Bone marrow (tissue), 2 donors: Measurements from ENCODE around the gene IQSEC1.
A peak's percentile ranks its signal among the peaks of the same experiment; 100 is the strongest.
"Not testable (repeated sequence)": the region's sequence is repeated elsewhere in the genome, so short reads cannot be mapped to it uniquely, and the experiment has no call there.

Experiments used
- DNase-seq, 2 donors: peaks; one replicate each; lab custom pipeline; 2025; lab: John Stamatoyannopoulos, UW

Gene IQSEC1

DNA sequence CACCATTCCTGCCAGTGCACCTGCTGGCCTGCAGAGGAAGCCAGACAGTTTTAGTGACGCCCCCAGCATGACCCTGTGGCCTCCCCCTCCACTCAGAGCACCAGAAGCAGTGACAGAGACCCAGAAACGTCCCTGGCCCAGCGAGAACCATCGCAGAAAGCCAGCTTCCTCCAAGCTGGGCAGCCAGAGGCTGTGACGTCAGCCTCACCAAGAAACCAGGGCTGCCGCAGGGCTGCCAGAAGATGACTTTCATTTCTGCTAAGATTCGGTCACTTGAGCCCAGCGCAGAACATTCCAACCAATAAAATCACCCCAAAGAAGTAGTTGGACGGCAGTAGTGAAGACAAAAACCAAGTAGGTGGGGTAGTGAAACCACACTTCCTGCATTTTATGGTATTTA lies 202.3 kb downstream of the IQSEC1 start:
- DNase-seq: peak in 1 of 2 donors; percentile 11

DNA sequence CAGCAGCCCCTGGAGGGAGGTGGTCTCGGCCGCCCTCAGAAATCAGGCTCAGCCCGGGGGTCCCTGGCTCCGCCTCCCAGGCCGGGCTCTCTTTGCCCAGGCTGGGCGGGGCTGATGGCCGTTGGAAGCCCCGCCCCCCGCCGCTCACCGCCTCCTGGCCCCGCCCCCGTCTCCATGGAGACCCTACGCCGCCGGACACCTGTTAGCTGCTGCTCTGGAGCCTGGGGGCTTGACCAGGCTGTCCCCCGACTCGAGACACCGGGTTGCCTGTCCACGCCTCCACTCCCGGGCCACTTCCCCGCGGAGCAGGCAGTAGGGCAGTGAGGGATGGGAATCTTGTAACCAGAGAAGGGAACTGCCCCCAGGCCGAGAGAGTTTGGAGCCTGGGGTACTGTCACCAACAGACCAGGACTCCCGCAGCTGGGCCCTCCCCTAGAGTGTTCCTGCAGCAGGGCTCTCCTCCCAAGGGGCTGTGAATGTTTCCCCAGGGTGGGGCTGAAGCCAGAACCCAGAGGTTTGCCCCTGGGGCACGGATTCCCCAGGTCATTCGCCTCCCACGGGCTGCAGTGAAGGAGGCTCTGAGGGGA lies 204.1 kb downstream of the IQSEC1 start:
- DNase-seq: no peak

DNA sequence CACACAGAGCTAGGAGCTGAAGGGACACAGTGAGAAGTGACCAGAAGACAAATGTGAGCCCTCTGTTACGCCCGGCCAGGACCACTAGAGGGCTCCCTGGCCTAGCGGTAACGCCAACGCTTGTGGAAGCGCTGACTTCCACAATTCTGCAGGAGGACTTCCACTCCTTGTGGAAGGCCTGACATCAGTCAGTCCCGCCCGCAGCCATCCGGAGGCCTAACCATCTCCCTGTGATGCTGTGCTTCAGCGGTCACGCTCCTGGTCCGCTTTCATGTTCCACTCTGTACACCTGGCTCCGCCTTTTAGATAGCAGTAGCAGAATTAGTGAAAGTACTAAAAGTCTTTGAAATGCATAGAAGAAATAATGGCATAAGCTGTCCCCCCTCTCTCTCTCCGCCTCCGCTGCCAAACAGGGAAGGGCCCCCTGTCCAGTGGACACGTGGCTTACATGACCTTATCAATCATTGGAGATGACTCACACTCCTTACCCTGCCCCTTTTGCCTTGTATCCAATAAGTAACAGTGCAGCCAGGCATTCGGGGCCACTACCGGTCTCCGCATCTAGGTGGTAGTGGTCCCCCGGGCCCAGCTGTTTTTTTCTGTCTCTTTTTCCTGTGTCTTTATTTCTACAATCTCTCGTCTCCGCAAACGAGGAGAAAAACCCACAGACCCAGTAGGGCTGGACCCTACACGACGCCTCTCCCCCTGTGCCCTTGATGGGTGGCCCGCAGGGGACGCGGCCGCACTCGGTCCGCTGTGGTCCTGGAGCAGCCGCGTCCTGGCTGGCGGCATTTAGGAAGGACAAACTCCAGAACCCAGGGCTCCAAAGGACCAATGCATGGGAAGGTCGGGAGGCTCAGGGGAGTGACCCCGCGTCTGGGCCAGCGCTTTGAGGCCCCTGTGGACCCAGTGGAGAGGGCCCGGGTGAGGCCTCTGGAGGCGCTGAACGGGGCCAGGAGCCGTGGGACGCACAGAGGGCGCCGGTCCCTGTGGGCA lies 204.9 kb downstream of the IQSEC1 start:
- DNase-seq: peak; percentile 42 to 45

DNA sequence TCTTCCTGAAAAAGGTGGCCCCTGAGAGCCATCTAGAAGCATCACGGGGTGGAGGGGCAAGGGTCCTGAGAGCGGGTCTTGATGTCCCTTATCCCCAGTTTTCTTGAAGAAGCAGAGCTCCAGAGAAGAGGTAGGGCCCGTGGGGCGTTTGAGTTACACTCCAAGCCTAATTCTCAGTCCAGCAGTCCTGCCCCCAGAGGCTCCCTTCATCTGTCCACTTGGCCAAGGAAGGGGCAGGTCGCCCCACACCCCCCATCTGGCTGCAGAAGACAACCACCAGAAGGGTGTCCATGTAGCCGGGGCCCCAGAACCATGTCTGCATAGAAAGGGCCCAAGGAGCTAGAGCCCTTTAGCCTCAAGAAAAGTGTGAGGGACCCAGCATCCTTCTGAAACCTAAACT lies 206.4 kb downstream of the IQSEC1 start:
- no peak for DNase-seq

DNA sequence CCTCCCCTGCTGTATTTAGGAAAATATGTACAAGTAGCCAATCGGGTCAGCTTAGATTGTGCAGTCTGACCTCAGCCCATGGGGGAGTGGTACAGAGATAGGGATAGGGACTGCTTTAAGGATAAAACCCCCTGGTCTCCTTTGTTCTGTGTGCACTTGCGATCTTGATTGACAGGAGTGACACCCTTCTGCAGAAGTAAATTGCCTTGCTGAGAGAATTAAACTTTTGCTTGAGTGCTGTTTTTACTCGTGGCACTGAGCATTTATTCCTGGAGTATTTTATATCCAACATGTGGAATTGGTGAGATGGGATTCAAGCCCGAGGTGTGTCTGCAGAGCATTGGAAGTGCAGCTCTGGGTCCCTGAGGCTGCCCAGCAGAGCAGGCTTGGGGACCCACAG lies 208.0 kb downstream of the IQSEC1 start:
- DNase-seq: no peak

DNA sequence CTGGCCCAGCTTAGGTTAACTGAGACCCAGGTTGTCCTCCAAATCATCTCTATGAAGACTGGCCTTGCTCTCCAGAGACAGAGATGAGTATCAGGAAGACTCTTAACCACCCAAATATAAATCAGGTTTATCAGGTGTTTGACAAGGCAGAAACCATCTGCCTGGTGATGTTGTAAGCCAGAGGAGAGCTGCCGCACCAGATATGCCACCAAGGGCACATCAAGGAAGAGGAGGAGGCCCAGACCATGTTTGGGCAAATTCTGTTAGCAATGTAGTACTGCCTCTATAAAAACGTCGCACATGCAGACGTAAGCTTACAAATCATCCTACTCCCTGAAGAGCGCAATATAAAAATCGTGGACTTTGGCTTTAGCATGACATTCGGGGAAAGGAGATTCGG lies 210.8 kb downstream of the IQSEC1 start:
- no peak for DNase-seq

DNA sequence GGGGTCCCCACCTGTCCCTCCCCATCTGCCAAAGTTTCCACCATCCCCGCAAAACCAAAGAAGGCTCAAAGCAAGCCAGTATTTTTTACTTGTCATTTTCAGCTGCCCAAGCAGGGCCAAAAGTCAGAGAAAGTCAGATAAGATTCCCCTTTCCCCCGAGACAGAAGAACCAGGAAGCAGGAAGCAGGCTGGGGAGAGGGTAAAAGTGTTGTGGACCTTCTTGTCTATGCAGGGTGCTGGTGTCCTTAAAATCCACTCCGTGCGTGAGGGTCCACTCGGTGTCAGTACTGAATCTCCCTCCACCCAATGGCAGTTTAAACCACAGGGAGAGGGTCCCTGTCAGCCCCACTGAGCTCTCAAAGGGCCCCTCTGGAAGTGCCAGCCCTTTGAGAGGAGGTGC lies 211.6 kb downstream of the IQSEC1 start:
- DNase-seq: no peak

DNA sequence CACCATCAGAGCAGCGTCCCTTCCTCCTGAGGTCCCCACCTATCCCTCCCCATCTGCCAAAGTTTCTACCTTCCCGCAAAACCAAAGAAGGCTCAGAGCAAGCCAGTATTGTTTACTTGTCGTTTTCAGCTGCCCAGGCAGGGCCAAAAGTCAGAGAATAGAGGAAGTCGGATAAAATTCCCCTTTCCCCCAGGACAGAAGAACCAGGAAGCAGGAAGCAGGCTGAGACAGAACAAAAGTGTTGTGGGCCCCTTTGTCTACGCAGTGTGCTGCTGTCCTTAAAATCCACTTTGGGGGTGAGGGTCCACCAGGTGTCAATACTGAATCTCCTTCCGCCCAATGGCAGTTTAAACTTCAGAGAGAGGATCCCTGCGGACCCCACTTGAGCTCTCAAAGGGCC lies 213.4 kb downstream of the IQSEC1 start:
- DNase-seq: no peak

DNA sequence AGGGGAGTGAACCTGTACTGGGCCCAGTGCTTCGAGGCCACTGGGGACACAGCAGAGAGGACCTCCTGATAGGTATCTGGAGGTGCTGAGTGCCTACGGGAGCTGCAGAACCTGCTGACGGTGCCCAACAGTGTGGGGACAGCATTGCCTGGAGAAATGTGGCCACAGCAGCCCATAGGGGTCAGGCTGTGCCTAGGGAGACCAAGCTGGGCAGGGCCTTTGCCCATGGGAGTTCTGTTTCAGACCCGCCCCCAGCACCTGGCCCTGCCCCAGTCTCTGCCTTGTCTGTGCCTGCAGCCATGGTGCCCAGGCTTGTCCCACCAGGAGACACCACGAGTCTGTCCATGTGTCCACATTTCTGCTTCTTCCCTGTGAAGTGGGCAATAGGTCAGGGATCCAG lies 216.6 kb downstream of the IQSEC1 start:
- DNase-seq: no peak

DNA sequence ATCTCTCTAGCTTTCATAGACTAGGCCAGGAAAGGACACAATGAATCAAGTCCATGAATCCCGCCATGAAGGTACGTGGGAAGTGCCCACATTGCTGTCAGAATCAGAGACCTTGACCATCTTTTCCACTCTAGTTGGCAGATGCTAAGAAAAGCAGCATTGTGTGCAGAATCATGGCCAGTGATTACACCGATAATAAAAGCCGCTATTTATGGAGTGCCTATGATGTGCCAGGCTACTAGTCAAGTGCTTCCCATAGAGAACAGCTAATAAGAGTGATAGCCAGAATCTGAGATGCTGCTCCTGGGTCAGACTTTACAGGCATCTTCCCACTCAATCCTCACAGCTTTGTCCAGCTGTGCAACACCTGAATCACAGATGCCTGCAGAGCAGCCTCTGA lies 218.7 kb downstream of the IQSEC1 start:
- no peak for DNase-seq

DNA sequence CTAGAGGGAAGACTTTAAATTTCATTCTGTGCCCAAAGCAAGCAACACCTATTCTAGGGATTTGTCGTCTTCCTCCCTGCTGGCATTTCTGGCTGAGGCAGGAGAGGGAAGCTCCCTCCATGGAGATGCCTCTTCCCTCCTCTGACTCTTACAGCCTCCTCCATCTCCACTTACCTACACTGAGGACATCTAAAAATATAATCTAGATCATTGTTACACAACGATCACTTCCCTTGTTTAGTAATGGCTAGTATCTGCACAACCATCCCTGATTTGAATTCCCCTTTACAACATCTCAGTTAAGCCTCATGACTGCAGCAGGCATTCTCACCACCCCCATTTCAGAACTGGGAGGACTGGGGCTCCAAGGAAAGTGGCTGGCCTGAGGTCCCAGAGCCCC lies 219.4 kb downstream of the IQSEC1 start:
- not testable (repeated sequence) for DNase-seq

DNA sequence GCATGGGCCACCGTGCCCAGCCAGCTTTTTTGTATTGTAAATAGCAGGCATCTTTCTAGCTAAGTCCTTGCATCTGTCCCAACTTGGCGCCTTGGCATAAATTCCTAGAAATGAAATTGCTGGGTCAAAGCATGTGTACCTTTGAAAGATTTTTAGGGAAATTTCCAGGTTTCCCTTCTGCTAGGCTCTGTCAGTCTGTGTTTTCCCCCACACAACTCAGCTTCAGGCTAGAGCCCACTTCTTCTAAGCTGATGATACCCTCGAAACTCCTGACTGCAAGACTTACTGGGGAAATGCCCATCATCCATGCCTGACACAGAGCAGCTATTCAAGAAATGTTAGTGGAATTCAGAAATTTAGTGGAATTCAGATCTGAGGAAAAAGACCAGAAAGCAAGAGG lies 221.0 kb downstream of the IQSEC1 start:
- DNase-seq: no peak
